ENCODE measurements around the gene NPAS3.

DNA sequence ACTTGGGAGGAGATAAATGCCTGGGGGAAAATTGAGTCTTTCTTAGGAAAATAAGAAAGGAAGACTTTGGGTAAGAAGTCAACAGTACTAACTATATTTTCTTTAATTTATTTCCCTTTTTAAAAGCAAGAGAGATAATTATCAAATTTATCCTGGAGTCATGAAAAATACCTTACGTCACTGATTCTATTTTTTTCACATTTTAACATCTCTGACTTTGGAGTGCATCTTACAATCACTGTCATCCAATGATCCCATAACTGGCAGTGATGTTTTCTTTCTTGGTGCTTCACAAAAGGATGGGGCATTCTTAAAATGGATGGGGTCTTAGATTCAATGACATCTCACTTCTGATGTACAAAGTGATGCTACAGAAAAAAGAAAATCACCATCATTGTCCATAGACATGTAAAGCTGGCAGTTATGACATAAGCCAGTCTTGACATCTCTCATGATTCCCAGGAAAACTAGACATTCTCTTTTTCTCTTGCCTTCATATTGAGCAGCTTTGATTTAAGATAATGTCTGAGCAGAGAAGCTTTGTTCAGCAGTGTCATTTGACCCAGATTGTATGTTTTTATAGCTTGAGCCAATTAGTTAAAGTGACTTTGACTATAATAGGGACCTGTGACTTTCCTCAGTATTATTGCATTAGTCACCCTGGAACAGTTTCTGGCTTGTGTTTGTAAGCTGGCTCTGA, 776.0 kb downstream of the NPAS3 start:
- TF ChIP-seq, protein P1, sequence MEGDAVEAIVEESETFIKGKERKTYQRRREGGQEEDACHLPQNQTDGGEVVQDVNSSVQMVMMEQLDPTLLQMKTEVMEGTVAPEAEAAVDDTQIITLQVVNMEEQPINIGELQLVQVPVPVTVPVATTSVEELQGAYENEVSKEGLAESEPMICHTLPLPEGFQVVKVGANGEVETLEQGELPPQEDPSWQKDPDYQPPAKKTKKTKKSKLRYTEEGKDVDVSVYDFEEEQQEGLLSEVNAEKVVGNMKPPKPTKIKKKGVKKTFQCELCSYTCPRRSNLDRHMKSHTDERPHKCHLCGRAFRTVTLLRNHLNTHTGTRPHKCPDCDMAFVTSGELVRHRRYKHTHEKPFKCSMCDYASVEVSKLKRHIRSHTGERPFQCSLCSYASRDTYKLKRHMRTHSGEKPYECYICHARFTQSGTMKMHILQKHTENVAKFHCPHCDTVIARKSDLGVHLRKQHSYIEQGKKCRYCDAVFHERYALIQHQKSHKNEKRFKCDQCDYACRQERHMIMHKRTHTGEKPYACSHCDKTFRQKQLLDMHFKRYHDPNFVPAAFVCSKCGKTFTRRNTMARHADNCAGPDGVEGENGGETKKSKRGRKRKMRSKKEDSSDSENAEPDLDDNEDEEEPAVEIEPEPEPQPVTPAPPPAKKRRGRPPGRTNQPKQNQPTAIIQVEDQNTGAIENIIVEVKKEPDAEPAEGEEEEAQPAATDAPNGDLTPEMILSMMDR (IDR thresholded peaks at IDR 0.05): no peak
- TF ChIP-seq POLR2A (IDR thresholded peaks at IDR 0.05): no peak
